HG03469 (cell line): ENCODE data around the gene TMEM45A.
"Not testable (repeated sequence)": the region's sequence is repeated elsewhere in the genome, so short reads cannot be mapped to it uniquely, and the experiment has no call there.

Experiments used
- ATAC-seq: cut with Tn5 transposase; IDR thresholded peaks from one replicate; pipeline ENCODE4 v1.9.1; 2021; ENCODE audit warnings: mild to moderate bottlenecking, moderate library complexity, moderate number of reproducible peaks; ENCODE audit not compliant: unreplicated experiment

Gene TMEM45A, protein sequence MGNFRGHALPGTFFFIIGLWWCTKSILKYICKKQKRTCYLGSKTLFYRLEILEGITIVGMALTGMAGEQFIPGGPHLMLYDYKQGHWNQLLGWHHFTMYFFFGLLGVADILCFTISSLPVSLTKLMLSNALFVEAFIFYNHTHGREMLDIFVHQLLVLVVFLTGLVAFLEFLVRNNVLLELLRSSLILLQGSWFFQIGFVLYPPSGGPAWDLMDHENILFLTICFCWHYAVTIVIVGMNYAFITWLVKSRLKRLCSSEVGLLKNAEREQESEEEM

DNA sequence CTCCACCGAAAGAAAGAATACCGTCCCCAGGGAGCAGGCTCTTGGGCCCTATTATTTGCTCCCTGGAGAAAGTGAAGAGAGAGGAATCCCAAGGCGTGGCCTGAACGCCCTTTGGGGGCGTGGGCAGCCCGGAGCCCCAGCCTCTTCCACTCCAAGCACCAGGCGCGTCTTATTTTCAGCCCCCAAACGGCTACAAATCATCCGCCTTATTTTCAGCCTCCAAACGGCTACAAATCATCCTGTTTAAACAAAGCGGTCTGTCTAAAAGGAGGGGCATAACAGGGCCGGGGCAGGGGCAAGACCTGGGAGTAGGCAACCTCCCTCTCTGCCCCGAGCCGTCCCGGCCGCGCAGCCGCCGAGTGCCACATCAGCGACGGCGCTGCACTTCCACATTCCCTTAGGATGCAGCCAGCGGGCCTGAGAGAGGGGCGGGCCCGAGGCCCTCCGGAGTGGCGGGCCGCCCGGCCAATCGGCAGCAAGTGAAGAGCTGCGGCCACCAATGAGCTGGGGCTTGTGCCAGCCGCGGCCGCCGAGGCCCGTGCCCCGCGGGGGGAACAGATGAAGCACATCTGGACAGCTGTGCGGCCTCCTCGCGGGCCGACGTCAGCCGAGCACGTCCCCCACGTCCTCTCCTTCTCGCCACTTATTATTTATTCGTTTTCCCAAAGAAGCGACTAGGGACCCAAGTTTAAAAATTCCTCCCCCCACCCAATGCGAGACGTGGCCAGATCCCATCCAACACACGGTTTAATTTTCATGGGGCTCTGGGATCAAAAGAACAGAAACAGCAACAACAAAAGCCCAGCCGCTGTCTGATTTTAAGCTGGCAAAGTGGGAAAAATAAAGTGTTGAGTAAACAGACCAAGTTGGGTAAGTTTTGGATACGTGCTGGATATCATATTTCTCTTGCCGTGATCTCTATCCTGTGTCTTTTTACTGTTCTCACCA is at the start of gene TMEM45A:
Gene TMEM45A (plus strand): TSS at position 561 of the 948 bp plus-strand sequence. CDS start 62,593 bp downstream, outside the sequence.
- ATAC-seq: peak; percentile 92

- ATAC-seq: no peak
Measured at GRCh38 chr3:100443690-100444089, 48.7 kb upstream of the TMEM45A start.

DNA sequence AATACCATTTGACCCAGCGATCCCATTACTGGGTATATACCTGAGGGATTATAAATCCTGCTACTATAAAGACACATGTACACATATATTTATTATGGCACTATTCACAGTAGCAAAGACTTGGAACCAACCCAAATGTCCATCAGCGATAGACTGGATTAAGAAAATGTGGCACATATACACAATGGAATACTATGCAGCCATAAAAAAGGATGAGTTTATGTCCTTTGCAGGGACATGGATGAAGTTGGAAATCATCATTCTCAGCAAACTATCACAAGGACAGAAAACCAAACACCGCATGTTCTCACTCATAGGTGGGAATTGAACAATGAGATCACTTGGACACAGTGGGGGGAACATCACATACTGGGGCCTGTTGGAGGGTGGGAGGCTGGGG is 45.4 kb upstream of the TMEM45A start:
- ATAC-seq: not testable (repeated sequence)

DNA sequence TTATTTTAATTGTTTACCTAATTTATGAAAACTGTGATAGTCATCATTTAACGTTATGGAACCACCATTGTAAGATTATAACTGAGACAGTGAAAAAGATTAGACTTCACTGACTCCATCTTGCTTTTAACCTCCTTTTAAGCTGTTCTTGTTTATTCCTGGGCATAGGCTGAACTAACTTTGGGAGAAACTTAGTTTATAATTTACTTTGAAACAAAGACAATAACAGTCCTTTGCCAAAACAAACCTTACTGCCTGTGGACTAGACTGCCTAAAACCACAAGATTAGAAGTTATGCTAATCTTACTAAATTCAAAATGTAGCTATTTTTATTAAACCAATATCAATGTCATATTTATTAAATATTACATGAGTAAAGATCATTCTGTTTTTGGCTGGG is 44.3 kb upstream of the TMEM45A start:
- no peak for ATAC-seq

GRCh38 chr3:100449214-100449613 is 43.2 kb upstream of the TMEM45A start:
- ATAC-seq: no peak

GRCh38 chr3:100454677-100455076 is 37.7 kb upstream of the TMEM45A start:
- no peak for ATAC-seq

DNA sequence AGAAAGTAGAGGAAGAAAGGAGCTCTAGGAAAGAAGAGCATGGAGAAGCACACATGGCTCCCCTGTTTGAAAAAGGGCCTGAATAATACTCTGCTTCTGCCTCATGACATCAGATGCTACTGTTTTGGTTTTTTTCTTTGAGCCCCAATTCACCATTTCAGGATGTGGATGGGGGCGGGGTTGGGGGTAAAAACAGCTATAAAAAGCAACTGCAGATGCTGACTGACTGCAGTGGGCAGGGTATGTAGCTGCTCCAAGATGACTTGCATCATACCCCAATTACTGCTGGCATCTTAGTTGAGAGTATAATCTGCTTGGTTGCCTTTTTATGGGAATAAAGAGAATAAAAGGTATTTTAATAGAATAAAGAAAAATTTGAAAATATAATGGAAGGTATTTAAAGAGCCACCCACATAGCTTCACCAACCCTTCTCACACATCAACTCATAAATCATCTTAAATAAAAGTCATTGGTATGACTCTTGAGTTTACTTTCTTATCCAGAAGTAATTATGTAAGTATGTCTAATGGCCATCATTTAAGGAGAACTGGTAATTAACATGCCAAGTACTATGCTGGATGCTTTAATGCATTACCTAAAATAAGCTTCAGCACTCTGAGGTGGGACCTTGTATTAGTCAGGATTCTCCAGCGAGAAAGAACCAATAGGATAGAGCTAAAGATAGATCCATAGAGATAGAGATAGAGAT is 36.4 kb upstream of the TMEM45A start:
- no peak for ATAC-seq

DNA sequence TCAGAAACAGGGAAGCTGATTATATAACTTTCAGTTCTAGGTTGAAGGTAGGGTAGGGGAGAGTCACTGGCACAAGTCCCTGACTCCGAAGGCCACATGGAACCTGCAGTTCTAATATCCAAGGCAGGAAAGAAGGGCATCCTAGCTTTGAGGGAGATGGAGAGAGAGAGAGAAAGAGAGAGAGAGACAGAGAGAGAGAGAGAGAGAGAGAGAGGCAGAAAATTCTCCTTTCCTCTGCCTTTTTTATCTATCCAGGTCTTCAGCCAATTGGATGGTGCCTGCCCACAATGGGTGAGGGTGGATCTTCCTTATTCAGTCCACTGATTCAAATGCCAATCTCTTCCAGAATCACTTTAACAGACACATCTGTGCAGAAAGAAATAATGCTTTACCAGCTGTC is 35.7 kb upstream of the TMEM45A start:
- no peak for ATAC-seq

DNA sequence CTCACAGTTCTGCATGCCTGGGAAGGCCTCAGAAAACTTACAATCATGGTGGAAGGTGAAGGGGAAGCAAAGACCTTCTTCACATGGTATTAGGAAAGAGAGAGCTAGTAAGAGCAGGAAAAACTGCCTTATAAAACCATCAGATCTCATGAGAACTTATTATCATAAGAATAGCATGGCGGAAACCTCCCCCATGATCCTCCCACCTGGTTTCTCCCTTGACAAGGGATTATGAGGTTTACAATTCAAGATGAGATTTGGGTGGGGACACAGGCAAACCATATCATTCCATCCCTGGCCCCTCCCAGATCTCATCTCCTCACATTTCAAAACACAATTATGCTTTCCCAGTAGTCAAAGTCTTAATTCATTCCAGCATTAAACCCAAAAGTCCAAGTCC is 34.6 kb upstream of the TMEM45A start:
- no peak for ATAC-seq

DNA sequence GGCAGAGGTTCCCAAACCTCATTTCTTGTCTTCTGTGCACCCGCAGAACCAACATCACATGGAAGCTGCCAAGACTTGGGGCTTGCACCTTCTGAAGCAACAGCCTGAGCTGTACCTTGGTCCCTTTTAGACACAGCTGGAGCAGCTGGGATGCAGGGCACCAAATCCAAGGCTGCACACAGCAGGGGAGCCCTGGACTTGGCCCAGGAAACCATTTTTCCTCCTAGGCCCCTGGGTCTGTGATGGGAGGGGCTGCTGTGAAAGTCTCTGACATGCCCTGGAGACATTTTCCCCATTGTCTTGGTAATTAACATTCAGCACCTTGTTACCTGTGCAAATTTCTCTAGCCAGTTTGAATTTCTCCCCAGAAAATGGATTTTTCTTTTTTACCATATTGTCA is 33.6 kb upstream of the TMEM45A start:
- ATAC-seq: no peak

DNA sequence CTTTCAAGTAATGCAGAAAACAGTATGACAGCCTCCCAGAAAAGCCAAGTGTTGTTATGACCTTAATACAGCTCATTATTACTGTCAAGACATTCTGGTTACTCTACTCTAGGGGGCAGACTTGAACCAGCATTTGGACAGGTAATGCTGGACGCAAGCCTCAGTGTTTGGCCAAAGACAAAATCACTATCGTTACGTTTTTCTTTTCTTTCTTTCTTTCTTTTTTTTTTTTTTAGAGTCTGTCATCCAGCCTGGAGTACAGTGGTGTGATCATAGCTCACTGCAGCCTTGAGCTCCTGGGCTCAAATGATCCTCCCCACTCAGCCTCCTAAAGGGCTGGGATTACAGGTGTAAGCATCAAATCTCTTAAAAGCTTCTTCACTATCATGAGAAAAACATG is 29.4 kb upstream of the TMEM45A start:
- ATAC-seq: peak; percentile 88

- no peak for ATAC-seq
Measured at GRCh38 chr3:100463646-100464155, 28.7 kb upstream of the TMEM45A start.

- no peak for ATAC-seq
Measured at GRCh38 chr3:100465892-100466777, 26.3 kb upstream of the TMEM45A start.

DNA sequence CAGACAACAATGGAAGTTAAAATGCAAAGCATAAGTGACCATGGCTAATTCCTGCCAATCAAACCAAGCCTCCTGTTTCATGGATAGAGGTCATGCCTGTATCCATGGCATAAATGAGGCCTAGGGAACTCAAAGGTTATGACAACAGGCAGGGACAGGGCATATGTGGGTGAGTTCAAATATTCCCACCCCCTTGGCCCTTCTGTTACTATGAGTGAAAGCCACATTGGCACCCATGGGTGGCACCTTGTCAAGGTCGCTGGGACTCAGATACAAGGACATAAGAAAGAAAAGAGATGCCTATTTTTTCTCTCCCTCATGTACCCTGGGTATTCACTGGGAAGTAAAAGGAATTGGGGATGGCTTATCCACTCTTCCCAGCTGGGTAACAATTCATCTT is 25.3 kb upstream of the TMEM45A start:
- no peak for ATAC-seq

- no peak for ATAC-seq
Measured at GRCh38 chr3:100468676-100469075, 23.7 kb upstream of the TMEM45A start.

GRCh38 chr3:100470951-100471350 is 21.5 kb upstream of the TMEM45A start:
- ATAC-seq: no peak

DNA sequence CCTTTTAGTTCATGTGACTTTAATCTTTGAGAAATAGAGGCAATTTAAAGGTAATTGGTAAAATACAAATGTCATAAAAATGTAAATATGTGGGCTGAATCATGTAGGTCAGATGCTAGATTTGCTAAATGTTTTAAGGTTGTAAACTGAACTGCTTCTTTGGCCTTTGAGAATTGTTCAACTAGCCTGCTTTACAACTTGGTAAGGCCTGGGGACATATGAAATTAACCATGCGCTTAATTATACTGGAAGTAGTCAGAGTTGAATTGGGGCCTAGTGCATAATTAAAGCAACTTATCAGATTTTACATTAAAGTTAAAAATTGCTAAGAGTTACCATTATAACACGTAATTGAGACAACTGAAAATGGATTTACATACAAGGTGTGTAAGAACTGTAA is 21.0 kb upstream of the TMEM45A start:
- no peak for ATAC-seq

- not testable (repeated sequence) for ATAC-seq
Measured at GRCh38 chr3:100477851-100478360, 14.5 kb upstream of the TMEM45A start.

DNA sequence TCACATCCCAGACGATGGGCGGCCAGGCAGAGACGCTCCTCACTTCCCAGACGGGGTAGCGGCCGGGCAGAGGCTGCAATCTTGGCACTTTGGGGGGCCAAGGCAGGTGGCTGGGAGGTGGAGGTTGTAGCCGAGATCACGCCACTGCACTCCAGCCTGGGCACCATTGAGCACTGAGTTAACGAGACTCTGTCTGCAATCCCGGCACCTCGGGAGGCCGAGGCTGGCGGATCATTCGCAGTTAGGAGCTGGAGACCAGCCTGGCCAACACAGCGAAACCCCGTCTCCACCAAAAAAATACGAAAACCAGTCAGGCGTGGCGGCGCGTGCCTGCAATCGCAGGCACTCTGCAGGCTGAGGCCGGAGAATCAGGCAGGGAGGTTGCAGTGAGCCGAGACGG is 13.9 kb upstream of the TMEM45A start:
- not testable (repeated sequence) for ATAC-seq

GRCh38 chr3:100480081-100480480 is 12.3 kb upstream of the TMEM45A start:
- no peak for ATAC-seq
